HG03159 (cell line): ENCODE measurements around the gene ATP5F1D.
"Not testable (repeated sequence)": the region's sequence is repeated elsewhere in the genome, so short reads cannot be mapped to it uniquely, and the experiment has no call there.

Experiments
- ATAC-seq: cut with Tn5 transposase; IDR thresholded peaks from one replicate; pipeline ENCODE4 v1.9.1; 2021; ENCODE audit warnings: mild to moderate bottlenecking, moderate library complexity; ENCODE audit not compliant: unreplicated experiment

Gene ATP5F1D

DNA sequence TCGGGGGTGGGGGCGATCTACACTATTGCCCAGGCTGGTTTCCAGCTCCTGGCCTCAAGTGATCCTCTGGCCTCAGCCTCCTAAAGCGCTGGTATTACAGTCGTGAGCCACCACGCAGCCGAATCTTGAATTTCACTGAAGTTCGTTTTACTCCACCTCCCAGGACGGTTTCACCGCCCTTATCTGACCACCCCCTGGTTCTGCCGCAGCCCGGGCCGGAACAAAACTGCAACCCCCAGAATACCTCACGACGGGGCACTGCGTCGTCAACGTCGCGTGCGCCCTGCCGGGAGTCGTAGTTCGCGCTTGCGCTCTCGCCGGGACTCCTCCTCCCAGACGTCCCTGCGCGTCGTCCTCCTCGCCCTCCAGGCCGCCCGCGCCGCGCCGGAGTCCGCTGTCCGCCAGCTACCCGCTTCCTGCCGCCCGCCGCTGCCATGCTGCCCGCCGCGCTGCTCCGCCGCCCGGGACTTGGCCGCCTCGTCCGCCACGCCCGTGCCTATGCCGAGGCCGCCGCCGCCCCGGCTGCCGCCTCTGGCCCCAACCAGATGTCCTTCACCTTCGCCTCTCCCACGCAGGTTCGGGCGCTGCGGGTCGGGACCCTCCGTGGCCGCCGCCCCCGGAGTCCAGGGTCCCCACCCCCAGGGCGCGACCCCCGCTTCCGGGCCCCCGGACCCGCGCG lies at the start of gene ATP5F1D:
Gene ATP5F1D (plus strand): TSS at position 335 of the 679 bp plus-strand sequence. CDS start 100 bp downstream, at position 435.
- peak; percentile 43 for ATAC-seq

DNA sequence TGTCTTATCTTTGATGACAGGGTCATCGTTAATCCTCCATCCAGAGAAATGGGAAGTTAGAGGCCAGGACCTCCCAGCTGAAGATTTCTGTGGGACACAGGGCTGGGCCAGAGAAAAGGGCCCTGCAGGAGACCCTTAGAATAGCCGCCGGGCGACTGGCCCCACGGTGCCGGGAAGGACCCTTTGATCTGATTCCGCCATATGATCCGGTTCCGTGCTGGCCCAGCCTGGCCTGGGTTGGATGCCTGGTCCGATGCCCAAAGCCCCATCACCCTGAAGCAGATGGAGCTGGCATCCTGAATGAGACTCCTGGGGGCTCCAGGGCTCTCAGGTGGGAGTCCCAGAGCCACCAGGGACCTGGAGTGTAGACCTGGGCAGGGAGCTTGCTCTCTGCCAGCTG lies 42.0 kb upstream of the ATP5F1D start:
- no peak for ATAC-seq

DNA sequence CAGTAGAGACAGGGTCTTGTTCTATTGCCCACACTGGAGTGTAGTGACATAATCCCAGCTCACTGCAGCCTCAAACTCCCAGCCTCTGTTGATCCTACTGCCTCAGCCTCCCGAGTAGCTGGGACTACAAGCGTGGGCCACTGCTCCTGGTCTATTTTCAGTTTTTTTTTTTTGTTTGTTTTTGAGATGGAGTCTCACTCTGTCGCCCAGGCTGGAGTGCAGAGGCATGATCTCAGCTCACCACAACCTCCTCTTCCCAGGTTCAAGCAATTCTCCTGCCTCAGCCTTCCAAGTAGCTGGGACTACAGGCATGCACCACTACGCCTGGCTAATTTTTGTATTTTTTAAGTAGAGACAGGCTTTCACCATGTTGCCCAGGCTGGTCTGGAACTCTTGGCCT lies 40.9 kb upstream of the ATP5F1D start:
- ATAC-seq = not testable (repeated sequence)

DNA sequence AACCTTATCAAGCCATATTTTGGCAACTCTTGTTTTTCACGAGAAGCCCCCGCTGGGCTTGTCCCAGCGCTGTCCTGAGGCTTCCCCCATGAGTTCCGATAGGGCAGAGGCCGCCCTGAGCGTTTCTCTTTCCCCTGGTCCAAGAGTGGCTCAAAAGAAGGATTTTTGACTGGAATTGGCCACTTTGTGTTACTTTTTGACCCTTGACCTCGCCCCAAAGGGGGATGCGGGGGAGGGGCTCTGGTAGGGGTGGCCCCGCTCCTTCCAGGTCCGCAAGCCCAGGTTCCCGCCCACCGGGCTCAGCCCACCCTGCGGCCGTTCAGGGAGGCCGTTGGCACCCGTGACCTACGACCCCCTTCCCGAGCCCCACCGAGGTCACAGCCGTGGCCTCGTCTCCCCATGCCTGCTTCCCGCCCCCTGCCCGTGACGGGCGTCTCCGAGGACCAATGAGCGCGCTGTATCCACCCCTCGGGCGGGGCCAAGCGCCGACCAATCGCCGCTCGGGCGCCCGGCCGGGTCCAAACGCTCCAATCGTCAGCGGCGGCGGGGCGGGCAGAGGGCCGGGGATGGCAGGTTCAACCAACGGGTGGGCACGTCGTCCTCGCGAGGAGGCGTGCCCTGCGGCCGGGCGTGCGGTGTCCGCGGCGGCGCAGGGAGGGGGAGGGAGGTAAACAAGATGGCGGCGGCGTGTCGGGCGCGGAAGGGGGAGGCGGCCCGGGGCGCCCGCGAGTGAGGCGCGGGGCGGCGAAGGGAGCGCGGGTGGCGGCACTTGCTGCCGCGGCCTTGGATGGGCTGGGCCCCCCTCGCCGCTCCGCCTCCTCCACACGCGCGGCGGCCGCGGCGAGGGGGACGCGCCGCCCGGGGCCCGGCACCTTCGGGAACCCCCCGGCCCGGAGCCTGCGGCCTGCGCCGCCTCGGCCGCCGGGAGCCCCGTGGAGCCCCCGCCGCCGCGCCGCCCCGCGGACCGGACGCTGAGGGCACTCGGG lies 36.1 kb upstream of the ATP5F1D start, which contains the start of gene STK11:
Gene STK11 (plus strand): TSS at position 665 of the 986 bp plus-strand sequence. CDS start 1,136 bp downstream, outside the sequence.
- peak; percentile 82 for ATAC-seq

DNA sequence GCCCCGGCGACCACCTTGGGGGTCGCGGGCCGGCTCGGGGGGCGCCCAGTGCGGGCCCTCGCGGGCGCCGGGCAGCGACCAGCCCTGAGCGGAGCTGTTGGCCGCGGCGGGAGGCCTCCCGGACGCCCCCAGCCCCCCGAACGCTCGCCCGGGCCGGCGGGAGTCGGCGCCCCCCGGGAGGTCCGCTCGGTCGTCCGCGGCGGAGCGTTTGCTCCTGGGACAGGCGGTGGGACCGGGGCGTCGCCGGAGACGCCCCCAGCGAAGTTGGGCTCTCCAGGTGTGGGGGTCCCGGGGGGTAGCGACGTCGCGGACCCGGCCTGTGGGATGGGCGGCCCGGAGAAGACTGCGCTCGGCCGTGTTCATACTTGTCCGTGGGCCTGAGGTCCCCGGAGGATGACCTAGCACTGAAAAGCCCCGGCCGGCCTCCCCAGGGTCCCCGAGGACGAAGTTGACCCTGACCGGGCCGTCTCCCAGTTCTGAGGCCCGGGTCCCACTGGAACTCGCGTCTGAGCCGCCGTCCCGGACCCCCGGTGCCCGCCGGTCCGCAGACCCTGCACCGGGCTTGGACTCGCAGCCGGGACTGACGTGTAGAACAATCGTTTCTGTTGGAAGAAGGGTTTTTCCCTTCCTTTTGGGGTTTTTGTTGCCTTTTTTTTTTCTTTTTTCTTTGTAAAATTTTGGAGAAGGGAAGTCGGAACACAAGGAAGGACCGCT lies 35.2 kb upstream of the ATP5F1D start:
- no peak for ATAC-seq

DNA sequence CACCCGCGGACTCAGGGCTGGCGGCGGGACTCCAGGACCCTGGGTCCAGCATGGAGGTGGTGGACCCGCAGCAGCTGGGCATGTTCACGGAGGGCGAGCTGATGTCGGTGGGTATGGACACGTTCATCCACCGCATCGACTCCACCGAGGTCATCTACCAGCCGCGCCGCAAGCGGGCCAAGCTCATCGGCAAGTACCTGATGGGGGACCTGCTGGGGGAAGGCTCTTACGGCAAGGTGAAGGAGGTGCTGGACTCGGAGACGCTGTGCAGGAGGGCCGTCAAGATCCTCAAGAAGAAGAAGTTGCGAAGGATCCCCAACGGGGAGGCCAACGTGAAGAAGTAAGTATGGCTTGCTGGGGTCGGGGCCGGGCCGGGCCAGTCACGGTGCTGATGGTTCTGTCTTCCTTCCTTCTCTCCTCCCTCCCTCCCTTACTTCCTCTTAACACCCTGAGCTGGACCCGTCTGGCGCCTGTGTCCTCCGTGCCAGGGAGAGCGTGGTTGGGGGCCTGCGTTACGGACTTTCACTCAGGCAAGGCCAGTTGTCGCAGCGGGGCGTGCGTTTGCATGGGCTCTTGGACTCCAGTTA lies 34.6 kb upstream of the ATP5F1D start:
- no peak for ATAC-seq

DNA sequence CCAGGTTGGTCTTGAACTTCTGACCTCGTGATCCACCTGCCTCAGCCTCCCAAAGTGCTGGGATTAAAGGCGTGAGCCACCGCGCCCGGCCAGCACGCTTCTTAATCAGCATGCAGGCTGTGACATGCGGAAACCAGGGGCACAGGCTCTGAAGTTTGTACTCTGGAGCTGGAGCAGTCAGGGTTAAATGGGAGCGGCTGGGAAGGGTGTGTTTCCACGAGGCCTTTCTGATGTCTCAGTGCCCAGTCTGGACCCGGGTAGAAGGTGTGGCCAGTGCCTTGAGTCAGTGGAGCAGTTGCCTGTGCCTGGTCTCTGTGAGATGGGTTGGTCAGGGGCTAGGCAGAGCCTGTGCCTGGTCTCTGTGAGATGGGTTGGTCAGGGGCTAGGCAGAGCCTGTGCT lies 32.7 kb upstream of the ATP5F1D start:
- not testable (repeated sequence) for ATAC-seq

DNA sequence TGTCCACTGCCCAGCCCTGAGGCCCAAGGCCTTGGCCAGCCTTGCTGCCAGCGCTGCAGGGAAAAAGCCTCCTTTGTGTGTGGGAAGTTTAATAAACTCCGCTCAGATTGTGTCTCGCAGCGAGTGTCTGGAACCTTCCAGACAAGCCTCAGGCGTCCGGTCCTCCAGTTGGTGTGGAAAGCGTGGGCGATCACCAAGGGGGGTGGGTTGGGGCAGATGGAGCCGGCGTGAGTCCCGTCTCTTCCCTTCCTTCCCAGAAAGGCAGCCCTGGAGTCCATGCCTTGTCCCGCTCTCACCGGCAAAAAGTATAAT lies 31.4 kb upstream of the ATP5F1D start:
- ATAC-seq = no peak

DNA sequence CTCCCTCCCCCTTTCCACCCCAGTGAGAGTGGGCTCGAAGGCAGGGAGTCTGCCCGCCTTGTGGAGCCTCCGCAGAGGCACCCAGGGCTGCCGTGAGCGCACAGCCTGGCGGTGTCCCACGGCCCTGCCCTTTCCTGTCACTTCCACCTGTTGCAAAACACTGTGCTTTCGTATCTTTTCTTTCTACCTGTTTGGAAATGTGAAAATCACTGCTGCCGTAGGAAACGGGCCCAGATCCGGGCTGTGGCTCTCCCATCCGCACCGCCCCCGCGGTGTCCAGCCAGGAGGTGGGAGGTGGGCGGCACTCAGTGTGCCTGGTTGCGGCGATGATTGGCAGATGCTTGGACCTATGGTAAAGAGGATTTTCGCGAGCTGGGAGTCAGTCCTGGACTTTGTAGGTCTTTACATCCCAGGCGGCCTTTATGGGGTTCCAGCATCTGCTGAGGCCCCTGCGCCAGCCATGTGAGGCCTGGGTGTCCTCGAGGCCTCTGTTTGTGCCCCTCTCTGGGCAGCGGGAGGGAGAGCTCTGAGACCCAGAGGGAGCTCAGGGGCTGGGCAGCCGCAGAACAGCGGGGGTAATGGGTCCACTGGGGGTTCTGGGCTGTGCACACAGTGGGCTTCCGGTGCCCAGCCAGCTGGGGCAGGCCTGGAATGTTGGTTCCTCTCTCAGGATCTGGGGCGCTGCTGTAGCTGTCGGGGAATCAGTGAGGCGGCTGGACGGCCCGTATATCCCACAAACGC lies 29.9 kb upstream of the ATP5F1D start:
- no peak for ATAC-seq

DNA sequence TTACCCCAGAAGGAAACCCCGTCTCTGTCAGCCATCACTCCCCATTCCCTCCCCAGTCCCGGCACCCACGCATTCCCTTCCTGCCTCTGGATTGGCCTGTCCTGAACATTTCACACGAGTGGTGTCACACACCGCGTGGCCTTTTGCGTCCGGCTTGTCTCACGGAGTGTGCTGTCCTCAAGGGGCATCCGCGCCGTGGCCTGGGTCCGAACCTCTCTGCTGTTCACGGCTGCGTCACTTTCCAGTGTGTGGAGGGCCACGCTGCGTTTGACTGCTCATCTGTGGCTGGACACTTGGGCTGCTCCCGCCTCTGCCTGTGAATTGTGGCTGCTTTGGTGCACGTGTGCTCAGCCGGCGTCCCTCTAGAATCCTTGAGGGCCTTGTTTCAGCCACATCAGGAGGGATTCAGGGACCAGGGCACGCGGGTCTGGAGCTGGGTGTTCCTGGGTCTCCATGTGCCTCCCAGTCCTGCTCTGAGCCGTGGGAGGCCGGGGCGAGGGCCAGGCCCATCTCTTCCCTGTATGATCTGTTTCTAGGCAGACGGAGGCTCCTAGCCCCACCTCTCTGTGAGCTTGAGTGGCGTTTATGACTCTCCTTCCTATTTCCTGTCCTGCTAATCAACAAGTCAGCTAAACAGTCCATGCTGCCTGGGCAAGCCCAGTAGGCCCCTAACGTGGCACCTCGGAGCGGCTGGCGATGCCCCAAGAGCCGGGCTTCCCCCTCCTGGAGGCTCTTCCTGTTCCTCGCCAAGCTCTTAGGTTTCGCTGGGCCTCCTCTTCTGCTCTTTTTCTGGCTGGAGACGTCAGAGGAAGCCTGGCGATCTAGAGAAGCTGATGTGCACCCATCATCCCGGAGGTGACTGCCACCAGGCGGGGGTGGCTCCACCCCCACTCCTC lies 27.9 kb upstream of the ATP5F1D start:
- ATAC-seq = no peak

DNA sequence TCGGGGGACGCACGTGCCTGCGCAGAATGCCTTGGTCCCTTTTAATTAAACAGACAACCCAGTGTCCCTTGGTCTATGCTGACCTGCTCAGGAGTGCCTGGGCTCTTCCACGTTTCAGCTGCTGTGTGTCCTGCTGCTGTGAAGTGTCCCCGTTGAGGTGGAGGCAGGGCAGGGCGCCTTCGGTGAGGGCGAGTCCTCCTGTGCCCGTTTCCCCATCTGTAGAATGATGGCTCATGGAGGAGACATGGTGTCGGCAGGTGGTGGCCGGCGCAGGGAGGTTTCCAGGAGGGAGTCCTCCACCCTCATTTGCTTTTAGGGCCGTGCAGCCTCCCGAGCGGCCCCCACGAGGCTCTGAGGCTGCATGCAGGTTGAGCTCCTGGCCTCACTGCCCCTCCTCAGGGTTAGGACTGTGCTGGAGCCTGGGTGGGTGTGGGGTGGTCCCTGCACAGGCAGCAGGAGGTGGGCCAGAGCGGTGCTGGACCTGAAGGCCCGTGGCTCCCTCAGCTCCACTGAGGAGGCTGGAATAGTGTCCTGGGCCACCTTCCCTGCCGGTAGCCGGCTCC lies 27.2 kb upstream of the ATP5F1D start:
- no peak for ATAC-seq

DNA sequence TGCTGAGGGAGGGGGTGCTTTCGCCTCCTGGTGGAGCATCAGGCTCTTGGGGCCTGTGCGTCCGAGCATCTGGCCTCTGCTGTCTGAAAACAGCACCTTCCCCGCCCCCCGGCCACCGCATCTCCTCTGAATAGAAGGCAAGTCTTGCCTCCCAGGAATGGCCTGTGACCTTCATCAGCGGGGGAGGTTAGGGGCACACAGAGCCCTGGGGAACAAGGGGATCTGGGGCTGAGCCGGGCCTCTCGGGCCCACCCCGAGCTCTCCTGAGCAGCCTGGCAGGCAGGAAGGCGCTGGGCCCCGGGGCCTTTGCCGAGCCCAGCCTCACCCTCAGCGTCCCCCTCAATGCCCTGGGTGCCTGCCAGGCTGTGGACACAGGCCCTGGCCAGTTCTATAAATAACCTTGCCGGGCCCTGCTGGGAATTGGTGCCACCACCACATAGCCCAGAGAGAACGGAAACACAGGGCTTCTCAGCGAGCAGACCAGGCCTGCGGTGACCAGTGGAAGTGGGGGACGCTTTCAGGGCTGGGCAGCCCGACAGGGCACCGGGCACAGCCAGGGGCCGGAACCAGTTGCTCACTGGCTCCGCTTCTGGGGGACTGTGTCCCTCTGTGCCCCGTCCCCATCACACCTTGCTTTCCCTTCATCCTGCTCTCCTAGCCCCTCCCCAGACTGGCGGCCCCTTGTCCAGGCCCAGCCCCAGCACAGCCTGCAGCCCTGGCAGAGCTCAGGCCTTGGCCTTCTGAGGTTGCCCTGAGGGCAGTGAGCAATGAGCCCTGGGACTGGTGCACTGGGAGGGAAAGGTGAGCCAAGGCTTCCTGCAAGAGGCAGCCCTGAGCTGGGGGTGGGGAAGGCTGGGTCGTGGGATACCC lies 26.5 kb upstream of the ATP5F1D start:
- ATAC-seq = no peak

DNA sequence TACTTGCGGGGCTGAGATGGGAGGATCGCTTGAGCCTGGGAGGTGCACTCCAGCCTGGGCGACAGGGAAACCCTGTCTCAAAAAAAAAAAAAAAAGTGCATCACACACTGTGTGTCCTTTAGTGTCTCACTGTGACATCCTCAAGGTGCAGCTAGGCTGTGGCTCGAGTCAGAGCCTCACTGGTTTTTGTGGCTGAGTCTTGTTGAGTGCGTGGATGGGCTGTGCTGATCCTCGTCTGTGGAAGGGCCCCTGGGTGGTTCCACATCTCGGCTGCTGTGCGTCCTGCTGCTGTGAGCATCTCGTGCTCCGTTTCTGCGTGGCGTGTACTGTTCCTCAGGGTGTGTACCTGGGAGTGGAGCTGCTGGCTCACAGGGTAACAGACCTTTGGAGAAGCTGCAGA lies 24.8 kb upstream of the ATP5F1D start:
- no peak for ATAC-seq

DNA sequence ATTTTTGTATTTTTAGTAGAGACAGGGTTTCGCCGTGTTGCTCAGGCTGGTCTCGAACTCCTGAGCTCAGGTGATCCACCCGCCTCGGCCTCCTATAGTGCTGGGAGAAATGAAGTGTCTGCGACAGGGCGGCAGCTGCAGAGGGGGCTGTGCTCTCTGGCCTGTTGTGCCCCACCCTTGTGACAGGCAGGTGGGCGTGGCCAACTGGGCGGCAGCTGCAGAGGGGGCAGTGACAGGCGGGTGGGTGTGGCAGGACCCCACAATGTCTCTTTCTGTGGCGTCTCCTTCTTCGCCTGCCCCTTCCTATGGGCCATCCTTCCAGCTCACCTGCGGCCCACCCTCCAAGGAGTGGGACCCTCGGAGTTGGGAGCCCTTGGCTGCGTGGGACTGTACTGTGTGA lies 24.2 kb upstream of the ATP5F1D start:
- ATAC-seq = no peak

DNA sequence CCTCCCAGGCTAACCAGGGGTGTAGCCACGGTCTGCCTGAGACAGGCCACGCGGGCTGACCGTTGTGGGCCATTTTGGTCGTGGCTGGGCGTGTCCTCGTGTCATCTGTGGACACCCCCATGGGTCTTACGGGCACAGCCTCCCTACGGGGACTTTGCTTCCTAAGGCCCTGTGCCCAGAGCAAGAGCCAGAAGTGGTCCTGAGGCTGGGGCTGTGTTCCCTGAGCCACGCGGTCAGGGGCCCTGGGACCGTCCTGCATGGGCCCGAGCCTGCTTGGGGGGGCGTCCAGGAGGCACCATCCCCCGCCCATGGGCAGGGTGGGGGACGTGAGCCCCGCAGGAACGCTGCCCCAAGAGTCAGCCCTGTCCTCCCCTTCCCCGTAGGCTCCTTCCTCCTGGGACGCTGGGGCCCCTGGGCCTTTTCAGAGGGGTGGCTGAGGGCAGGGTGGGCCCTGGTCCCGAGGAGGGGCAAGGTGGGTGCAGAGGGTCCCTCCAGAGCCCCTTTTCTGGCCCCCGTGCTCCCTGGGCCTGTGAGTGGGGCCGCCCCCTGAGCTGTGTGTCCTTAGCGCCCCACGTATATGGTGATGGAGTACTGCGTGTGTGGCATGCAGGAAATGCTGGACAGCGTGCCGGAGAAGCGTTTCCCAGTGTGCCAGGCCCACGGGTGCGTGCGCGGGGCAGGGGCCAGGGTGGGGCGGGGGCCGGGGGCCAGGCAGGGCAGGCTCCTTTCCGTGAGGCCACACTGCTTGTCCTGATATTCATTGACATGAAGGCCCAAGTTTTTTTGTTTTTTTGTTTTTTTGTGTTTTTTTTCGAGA lies 22.6 kb upstream of the ATP5F1D start:
- ATAC-seq = no peak

DNA sequence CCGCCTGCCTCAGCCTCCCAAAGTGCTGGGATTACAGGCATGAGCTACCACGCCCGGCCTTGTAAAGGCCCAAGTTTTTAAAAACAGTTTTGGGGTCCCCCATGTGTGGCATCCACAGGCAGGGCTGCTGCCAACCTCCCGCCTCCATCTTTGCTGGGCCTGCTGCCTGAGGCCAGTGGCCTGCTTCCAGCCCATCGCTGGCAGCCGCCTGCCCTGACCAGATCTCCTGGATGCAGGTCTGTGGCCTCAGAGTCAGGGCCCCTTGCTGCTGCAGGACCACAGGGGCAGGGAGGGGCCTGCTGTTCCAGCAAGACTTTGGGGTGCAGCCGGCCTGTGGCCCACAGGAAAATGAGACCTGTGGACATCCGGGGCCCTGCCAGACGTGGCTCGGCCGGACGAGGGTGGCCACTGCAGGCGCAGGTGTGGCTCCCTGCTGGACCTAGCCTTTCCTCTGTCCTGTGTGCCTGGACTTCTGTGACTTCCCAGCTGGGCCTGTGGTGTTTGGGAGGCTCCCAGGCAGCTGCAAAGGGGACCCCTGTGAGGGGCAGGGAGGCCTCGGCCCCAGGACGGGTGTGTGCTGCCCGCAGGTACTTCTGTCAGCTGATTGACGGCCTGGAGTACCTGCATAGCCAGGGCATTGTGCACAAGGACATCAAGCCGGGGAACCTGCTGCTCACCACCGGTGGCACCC lies 21.6 kb upstream of the ATP5F1D start:
- no peak for ATAC-seq
